ENCODE data around the gene HMGB2.

HMGB2 gene

GRCh38 chr4:173282626-173283025 lies 51.5 kb downstream of the HMGB2 start:
- DNase-seq: no peak

- DNase-seq: no peak
These were observed 51.9 kb downstream of the HMGB2 start for GRCh38 chr4:173282256-173282562.

- no peak for DNase-seq
These were observed 52.5 kb downstream of the HMGB2 start for GRCh38 chr4:173281406-173282255.
